Activated CD8-positive, alpha-beta T cell treated with anti-CD3 and anti-CD28 coated beads, Interleukin-2, amount 10 ng/mL, durations not matched to agents 7 days and 5 days (primary cell): ENCODE data around the gene IFT43. TPM values are rescaled to one million over a fixed set of nuclear protein-coding genes. Genes with fewer than 3 reads are reported as not detected.
"Not testable (repeated sequence)": the region's sequence is repeated elsewhere in the genome, so short reads cannot be mapped to it uniquely, and the experiment has no call there.

ENCODE experiments used
- ATAC-seq: fragments of 150-1000 bp; cut with Tn5 transposase; one replicate; pipeline ENCODE4 v1.10.0; 2021; ENCODE audit warnings: moderate library complexity
- CTCF ChIA-PET: fragments of 350-600 bp; sonication (Branson Sonifier 250); formaldehyde crosslinking; loops from one replicate; lab custom pipeline; 2021; ENCODE audit warnings: antibody characterized with exemption; lab: Charles Lee
- POLR2A ChIA-PET: fragments of 350-600 bp; sonication (Branson Sonifier 250); formaldehyde crosslinking; loops from one replicate; lab custom pipeline; 2021; ENCODE audit warnings: antibody characterized with exemption; lab: Charles Lee
- DNase-seq: peaks from one replicate; pipeline ENCODE4 v3.0.0-alpha.2; 2020
- H3K27ac Mint-ChIP-seq: one replicate; pipeline ENCODE4 v1.8.0; 2021; ENCODE audit warnings: mild to moderate bottlenecking, mixed read lengths
- H3K27me3 Mint-ChIP-seq: one replicate; pipeline ENCODE4 v1.8.0; 2021; ENCODE audit warnings: low read depth, mixed read lengths
- H3K36me3 Mint-ChIP-seq: one replicate; pipeline ENCODE4 v1.8.0; 2021; ENCODE audit warnings: low read depth, mixed read lengths
- H3K4me1 Mint-ChIP-seq: one replicate; pipeline ENCODE4 v1.8.0; 2021; ENCODE audit warnings: low read depth, mixed read lengths
- H3K4me3 Mint-ChIP-seq: one replicate; pipeline ENCODE4 v1.8.0; 2021; ENCODE audit warnings: mild to moderate bottlenecking, mixed read lengths
- H3K9me3 Mint-ChIP-seq: one replicate; pipeline ENCODE4 v1.8.0; 2022; ENCODE audit warnings: mixed read lengths; ENCODE audit not compliant: insufficient read depth
- total RNA-seq, 2 experiments: library from RNA; stranded (reverse); gene quantifications; one replicate each; pipeline ENCODE4 v1.2.3, GENCODE V29; 2021

Gene IFT43
- total RNA-seq, 2 experiments from 2014 or later, result 5.3 to 5.9 TPM

DNA sequence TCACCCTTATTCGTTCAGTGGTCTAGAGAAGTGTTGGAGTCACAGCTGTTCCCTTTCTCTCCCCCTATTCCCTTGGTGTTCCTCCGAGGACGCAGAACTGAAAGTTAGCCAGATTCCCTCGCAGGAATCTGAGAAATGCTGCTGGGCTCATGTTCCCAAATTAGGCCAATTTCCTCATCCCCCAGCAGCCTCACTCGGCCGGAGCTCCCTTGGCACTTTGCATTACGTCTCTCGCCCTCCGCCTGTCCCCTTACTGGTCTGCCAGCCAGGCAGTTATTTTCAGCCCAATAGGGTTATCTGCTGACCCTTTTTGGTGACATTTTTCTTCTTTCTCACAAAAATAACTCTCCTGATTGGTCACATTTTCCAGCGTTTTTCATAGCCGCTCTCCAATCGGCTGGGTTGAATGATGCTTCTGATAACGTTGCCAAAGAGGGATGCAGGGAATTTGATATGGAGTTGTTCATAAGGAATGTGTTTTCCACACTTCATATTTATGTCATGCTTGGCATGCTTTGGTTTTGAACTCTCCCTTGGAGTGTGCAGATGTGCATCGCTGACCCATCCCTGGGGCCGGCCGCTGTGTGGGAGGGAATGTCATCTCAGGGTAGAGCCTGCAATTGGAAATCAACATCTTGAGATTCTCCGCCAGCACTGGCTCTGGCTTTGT, 9.9 kb downstream of the IFT43 start:
- ChIA-PET CTCF (interaction anchor here (1.2 to 1.4 kb wide), 3 partner anchors 13 to 162 kb away, joined by 3 to 4 read pairs (median 3); no protein-coding TSS in a partner anchor), POLR2A (no interaction called here)
- DNase-seq (no peak), ATAC-seq (no peak)
- H3K9me3 Mint-ChIP-seq, result no peaks in the 10 kb centered on the region
- no peaks in the 10 kb centered on the region for H3K27me3 Mint-ChIP-seq
- no peaks in the 10 kb centered on the region for H3K36me3 Mint-ChIP-seq
- H3K27ac Mint-ChIP-seq, result no peak overlapping the region
- H3K4me1 Mint-ChIP-seq, result peaks cover 5% of the 10 kb centered on the region
- no peak overlapping the region for H3K4me3 Mint-ChIP-seq

DNA sequence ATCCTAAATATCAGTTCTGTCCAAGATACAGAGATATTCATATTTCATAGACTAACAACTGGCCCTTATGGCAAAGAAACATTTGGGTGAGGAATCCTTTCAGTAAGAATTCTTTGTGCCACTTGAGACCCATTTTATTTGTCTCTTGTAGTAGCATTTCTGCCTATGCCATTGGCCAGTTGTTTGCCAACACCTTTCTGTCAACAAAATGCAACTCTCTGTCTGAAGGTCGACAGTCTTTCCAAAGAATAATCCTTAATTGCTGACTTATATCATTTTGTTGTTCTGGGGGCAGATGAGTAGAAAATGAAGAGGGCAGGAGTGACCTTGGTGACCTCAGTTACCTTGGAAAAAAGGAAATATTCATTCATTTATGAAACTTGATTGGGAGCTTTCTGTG, 10.9 kb downstream of the IFT43 start:
- CTCF ChIA-PET, result interaction anchor here (1.6 to 2.4 kb wide), 2 partner anchors 14 to 90 kb away, joined by 5 to 6 read pairs; partner anchors contain the start of gene TGFB3
- H3K27ac Mint-ChIP-seq, result no peak overlapping the region
- no peaks in the 10 kb centered on the region for H3K9me3 Mint-ChIP-seq
- no peaks in the 10 kb centered on the region for H3K27me3 Mint-ChIP-seq
- POLR2A ChIA-PET, result no interaction called here
- H3K36me3 Mint-ChIP-seq, result no peaks in the 10 kb centered on the region
- peaks cover 5% of the 10 kb centered on the region for H3K4me1 Mint-ChIP-seq
- ATAC-seq, result no peak
- H3K4me3 Mint-ChIP-seq, result no peak overlapping the region
- DNase-seq, result no peak

DNA sequence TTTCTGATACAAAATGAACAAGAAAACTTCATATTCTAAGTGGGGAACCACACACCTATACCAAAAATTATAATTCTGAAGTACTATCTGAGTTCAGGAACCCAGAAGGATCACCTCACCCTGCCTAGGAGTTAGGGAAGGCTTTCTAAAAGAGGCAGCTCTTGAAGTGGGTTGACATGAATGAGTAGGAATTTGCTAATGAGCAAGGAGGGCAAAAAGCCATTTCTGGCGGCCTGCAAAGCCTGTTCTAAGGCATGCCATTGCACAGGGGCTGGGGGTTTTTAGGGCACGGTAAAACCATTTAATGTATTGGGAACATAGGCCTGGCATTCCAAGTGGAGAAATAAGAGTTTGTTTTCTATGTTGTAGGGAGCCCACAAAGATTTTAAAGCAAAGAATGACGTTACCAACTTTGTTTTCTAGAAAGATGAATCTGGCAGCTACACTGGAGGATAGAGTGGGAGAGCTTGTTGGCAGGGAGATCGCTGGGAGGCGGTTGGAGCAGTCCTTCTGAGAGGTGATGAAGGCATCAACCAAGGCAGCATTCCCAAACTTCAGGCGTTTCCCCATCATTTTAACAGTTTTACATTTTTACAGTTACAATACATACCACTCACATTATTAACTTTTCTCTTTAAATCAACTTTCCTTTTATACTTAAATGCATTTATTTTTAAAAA, 14.1 kb downstream of the IFT43 start:
- POLR2A ChIA-PET, result no interaction called here
- CTCF ChIA-PET, result no interaction called here
- ATAC-seq, result no peak
- H3K9me3 Mint-ChIP-seq, result peaks cover 3% of the 10 kb centered on the region
- no peaks in the 10 kb centered on the region for H3K4me1 Mint-ChIP-seq
- DNase-seq, result no peak
- no peak overlapping the region for H3K4me3 Mint-ChIP-seq
- H3K27ac Mint-ChIP-seq, result no peak overlapping the region
- H3K27me3 Mint-ChIP-seq, result no peaks in the 10 kb centered on the region
- no peaks in the 10 kb centered on the region for H3K36me3 Mint-ChIP-seq

DNA sequence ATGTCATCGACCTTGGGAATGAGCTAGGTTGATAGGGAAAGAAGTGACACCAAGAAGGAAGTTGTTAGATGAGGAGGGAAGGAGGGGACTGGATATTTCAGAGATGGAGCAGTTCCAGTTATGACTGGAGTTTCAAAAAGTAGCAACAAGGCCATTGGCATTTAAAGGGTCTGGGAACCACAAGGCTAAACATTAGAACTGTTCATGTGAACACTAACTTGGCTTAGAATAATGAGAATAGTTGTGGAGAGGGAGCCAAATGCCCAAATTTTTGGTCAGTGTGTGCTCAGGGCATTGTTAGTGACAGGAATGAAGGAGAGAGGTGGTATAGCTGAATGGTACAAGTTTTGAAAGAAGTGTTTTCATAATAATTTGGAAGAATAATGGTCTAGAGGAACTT, 16.8 kb downstream of the IFT43 start:
- Mint-ChIP-seq H3K9me3 (peaks cover 8% of the 10 kb centered on the region), H3K27me3 (no peaks in the 10 kb centered on the region), H3K4me1 (no peaks in the 10 kb centered on the region), H3K27ac (no peak overlapping the region), H3K4me3 (no peak overlapping the region), H3K36me3 (peaks cover 3% of the 10 kb centered on the region)
- CTCF ChIA-PET, result no interaction called here
- DNase-seq (no peak), ATAC-seq (no peak)
- POLR2A ChIA-PET, result no interaction called here

DNA sequence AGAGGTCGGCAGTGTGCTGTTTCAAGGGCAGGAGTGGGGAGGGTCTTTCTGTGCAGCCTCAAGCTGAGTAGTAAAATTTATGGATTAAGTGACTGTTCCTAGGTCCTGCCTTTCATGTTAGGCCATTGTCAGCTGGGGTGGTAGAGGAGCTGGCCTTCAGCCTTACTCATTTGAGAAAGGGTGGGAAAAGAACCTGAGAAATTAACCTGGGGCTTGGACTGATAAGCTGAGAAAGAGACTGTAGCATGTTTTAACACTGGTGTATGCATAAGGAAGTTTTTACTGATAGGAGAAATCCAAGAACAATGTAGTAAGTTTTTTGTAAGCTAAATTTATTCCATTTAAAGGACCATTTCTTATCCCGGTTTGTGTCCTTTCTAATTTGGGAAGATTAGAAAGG, 20.7 kb downstream of the IFT43 start:
- ATAC-seq (no peak), DNase-seq (no peak)
- ChIA-PET POLR2A (no interaction called here), CTCF (no interaction called here)
- no peaks in the 10 kb centered on the region for H3K27me3 Mint-ChIP-seq
- H3K36me3 Mint-ChIP-seq, result peaks cover 3% of the 10 kb centered on the region
- H3K4me3 Mint-ChIP-seq, result no peak overlapping the region
- peaks cover 8% of the 10 kb centered on the region for H3K9me3 Mint-ChIP-seq
- no peaks in the 10 kb centered on the region for H3K4me1 Mint-ChIP-seq
- H3K27ac Mint-ChIP-seq, result no peak overlapping the region

DNA sequence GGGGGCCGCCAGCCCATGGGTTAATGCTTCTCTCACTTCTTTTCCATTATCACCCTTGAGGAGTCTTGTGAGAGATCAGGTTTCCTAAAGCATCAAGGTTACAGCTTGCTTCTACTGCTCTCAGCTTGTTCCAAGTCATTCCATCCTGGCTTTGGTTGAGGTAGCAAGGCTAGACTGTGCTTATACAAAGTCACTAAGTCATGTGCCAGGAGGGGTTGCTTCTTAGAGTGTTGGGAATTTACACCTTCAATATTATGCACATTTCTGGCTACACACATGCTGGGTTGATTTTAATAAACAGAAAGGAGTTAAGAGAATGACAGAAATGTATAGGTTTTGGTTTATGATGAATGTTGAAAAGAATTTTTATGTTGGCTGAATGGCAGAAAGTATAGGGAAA, 21.8 kb downstream of the IFT43 start:
- H3K4me1 Mint-ChIP-seq, result no peaks in the 10 kb centered on the region
- CTCF ChIA-PET, result interaction anchor here (1.5 kb wide), 1 partner anchor 43 kb away, joined by 3 read pairs; no protein-coding TSS in a partner anchor
- peaks cover 8% of the 10 kb centered on the region for H3K9me3 Mint-ChIP-seq
- H3K27me3 Mint-ChIP-seq, result no peaks in the 10 kb centered on the region
- DNase-seq, result no peak
- no peak overlapping the region for H3K27ac Mint-ChIP-seq
- peaks cover 3% of the 10 kb centered on the region for H3K36me3 Mint-ChIP-seq
- POLR2A ChIA-PET, result no interaction called here
- no peak for ATAC-seq
- no peak overlapping the region for H3K4me3 Mint-ChIP-seq

DNA sequence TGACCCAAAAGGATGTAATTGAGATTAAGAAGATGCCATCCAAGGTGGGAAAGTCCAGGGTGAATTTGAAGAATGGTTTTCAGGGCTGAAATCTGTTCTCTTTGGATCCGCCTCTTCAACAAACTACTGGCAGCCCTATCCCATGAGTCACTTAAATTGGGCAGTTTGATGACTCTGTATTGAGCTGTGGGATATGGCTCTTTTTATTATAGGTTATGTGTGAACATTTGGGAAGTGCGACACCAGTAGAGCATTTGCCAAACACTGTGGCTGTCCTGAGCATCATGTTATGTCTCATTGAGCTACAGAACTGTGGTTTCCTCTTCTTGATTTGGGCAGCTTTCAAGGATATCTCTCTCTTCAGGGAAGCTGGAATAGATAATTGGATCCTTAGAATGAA, 22.3 kb downstream of the IFT43 start:
- peaks cover 3% of the 10 kb centered on the region for H3K36me3 Mint-ChIP-seq

DNA sequence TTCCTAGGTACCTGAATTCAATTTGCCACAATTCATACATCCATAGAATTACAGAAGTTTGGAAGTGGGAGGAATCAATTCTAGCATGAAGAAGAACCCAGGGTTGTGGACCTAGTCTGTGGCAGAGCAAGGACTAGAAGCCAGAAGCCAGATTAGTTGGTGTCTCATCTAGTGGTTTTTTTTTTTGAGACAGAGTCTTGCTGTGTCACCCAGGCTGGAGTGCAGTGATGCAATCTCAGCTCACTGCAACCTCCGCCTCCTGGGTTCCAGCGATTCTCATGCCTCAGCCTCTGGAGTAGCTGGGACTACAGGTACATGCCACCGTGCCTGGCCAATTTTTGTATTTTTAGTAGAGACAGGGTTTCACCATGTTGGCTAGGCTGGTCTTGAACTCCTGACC, 24.1 kb downstream of the IFT43 start:
- H3K27ac Mint-ChIP-seq, H3K36me3 Mint-ChIP-seq: not testable (repeated sequence)

More for the DNA sequence above, 22.3 kb downstream of the IFT43 start:
- H3K27me3 Mint-ChIP-seq, result no peaks in the 10 kb centered on the region
- H3K4me1 Mint-ChIP-seq, result no peaks in the 10 kb centered on the region
- ATAC-seq, result no peak
- H3K4me3 Mint-ChIP-seq, result no peak overlapping the region
- ChIA-PET CTCF (interaction anchor here (1.5 kb wide), 2 partner anchors 43 to 101 kb away, joined by 3 to 4 read pairs; no protein-coding TSS in a partner anchor), POLR2A (no interaction called here)
- H3K9me3 Mint-ChIP-seq, result peaks cover 8% of the 10 kb centered on the region
- no peak overlapping the region for H3K27ac Mint-ChIP-seq
- DNase-seq, result no peak

DNA sequence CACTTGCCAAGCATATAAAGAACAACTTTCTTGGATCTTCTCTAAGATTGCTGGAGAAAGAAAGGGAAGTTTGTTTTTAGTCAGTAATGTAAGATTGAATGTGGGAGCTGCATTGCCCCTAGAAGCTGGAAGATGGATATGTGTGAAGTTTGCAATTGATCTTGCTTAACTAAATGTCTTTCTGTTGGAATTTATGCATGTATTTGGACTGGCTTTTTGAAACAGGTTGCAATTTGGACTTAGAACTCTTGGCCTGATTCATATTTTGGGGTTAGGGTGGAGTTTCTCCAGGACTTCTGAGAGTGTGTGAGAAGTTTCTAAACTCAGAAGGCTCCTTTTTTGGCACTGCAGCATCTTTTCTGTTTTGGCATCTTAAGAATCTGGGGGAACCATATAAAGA, 26.4 kb downstream of the IFT43 start:
- DNase-seq, result no peak
- CTCF ChIA-PET, result no interaction called here
- H3K27me3 Mint-ChIP-seq, result no peaks in the 10 kb centered on the region
- POLR2A ChIA-PET, result no interaction called here
- H3K4me1 Mint-ChIP-seq, result no peaks in the 10 kb centered on the region
- H3K4me3 Mint-ChIP-seq, result no peak overlapping the region
- peaks cover 2% of the 10 kb centered on the region for H3K36me3 Mint-ChIP-seq
- H3K27ac Mint-ChIP-seq, result no peak overlapping the region
- ATAC-seq, result no peak
- no peaks in the 10 kb centered on the region for H3K9me3 Mint-ChIP-seq

More for the DNA sequence above, 24.1 kb downstream of the IFT43 start:
- H3K27me3 Mint-ChIP-seq, H3K4me3 Mint-ChIP-seq, H3K4me1 Mint-ChIP-seq, H3K9me3 Mint-ChIP-seq, DNase-seq, POLR2A ChIA-PET, ATAC-seq: not testable (repeated sequence)
- CTCF ChIA-PET, result interaction anchor here (0.7 kb wide), 1 partner anchor 300 kb away, joined by 3 read pairs; no protein-coding TSS in a partner anchor

DNA sequence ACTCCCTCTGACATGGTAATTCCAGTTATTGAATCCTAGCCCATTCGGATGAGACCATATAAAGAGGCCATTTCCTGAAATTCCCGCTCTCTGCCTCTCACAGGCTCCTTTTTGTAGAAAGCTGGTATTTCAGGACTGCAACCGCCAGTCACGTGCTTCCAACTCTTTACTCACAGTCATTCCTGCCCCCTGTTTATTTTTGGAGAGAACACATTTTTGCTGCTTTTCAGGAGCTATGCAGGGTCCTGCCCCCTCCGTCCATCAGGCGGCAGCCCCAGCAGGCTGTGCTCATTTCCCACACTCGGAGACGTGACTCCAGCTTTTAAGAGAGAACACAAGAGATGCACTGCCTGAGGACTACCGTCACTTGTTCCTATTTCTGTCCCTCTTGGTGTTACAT, 26.8 kb downstream of the IFT43 start:
- DNase-seq (no peak), ATAC-seq (no peak)
- POLR2A ChIA-PET, result no interaction called here
- H3K27me3 Mint-ChIP-seq, result no peaks in the 10 kb centered on the region
- CTCF ChIA-PET, result no interaction called here
- H3K27ac Mint-ChIP-seq, result no peak overlapping the region
- H3K4me3 Mint-ChIP-seq, result no peak overlapping the region
- H3K36me3 Mint-ChIP-seq, result peaks cover 2% of the 10 kb centered on the region
- no peaks in the 10 kb centered on the region for H3K4me1 Mint-ChIP-seq
- H3K9me3 Mint-ChIP-seq, result no peaks in the 10 kb centered on the region

DNA sequence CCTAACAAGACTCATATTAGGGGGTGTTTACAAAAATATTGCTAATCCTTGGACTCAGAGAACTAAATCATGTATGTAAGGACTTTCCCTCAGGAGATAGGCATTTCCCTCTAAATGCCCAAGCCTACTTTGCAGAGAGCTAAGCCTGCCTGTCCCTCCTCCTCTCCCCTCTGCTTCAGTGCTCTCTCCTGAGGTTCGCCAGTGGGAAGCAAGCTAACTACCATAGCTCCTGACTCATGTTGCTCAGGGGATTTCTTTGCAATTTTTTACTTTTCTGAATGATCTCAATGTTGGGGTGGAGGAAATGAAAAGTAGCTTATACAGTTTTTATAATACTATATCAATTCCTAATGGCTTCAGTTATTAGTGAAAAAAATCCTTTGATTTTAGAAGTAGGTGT, 29.6 kb downstream of the IFT43 start:
- H3K4me3 Mint-ChIP-seq, result no peak overlapping the region
- H3K36me3 Mint-ChIP-seq, result peaks cover 8% of the 10 kb centered on the region
- no peak overlapping the region for H3K27ac Mint-ChIP-seq
- no peak for ATAC-seq
- H3K9me3 Mint-ChIP-seq, result peaks cover 9% of the 10 kb centered on the region
- no peaks in the 10 kb centered on the region for H3K27me3 Mint-ChIP-seq
- no peak for DNase-seq
- POLR2A ChIA-PET, result no interaction called here
- CTCF ChIA-PET, result no interaction called here
- no peaks in the 10 kb centered on the region for H3K4me1 Mint-ChIP-seq

DNA sequence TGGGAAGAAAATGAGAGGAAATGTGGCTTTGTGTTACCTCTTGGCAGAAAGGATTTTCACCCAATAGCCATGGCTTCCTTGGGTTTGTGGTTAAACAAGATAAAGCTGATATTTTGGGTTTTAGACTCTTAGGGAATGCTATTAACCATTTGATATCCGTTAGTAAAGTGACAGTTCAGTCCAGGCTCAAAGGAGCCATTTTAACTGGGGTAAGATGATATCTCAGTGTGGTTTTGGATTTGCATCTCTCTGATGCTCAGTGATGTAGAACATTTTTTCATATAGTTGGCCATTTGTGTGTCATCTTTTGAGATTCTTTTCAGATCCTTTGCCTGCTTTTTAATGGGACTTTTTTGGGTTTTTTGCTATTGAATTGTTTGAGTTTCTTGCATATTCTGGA, 30.1 kb downstream of the IFT43 start:
- Mint-ChIP-seq H3K4me1 (no peaks in the 10 kb centered on the region), H3K36me3 (peaks cover 11% of the 10 kb centered on the region), H3K27me3 (no peaks in the 10 kb centered on the region), H3K27ac (no peak overlapping the region), H3K4me3 (no peak overlapping the region), H3K9me3 (peaks cover 9% of the 10 kb centered on the region)
- no peak for ATAC-seq
- CTCF ChIA-PET, result no interaction called here
- DNase-seq, result no peak
- POLR2A ChIA-PET, result no interaction called here
